ENCODE results near the gene CHM. TPM values are rescaled to one million over a fixed set of nuclear protein-coding genes. Genes with fewer than 3 reads are reported as not detected.
"Not testable (repeated sequence)": the region's sequence is repeated elsewhere in the genome, so short reads cannot be mapped to it uniquely, and the experiment has no call there.

The CHM gene
- total RNA-seq, 1 donor from 2014 or later = 33.8 TPM

GRCh38 chrX:85988353-85988752, 59.0 kb downstream of the CHM start:
- Mint-ChIP-seq H3K27me3 (ENCODE audit: low read depth) (no peaks in the 10 kb centered on the region), H3K36me3 (ENCODE audit: low read depth) (peaks cover 43% of the 10 kb centered on the region), H3K9me3 (peaks cover 16% of the 10 kb centered on the region), H3K4me1 (peaks cover 2% of the 10 kb centered on the region), H3K27ac (ENCODE audit: unreplicated experiment) (no peak overlapping the region), H3K4me3 (no peak overlapping the region)
- TF ChIP-seq, protein P1, sequence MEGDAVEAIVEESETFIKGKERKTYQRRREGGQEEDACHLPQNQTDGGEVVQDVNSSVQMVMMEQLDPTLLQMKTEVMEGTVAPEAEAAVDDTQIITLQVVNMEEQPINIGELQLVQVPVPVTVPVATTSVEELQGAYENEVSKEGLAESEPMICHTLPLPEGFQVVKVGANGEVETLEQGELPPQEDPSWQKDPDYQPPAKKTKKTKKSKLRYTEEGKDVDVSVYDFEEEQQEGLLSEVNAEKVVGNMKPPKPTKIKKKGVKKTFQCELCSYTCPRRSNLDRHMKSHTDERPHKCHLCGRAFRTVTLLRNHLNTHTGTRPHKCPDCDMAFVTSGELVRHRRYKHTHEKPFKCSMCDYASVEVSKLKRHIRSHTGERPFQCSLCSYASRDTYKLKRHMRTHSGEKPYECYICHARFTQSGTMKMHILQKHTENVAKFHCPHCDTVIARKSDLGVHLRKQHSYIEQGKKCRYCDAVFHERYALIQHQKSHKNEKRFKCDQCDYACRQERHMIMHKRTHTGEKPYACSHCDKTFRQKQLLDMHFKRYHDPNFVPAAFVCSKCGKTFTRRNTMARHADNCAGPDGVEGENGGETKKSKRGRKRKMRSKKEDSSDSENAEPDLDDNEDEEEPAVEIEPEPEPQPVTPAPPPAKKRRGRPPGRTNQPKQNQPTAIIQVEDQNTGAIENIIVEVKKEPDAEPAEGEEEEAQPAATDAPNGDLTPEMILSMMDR (conservative IDR thresholded peaks at IDR 0.05) = no peak
- no peak for DNase-seq (ENCODE audit: low read depth, low spot score)

- Mint-ChIP-seq H3K27me3 (ENCODE audit: low read depth) (no peaks in the 10 kb centered on the region), H3K4me3 (no peak overlapping the region), H3K27ac (ENCODE audit: unreplicated experiment) (no peak overlapping the region), H3K4me1 (no peaks in the 10 kb centered on the region), H3K9me3 (no peaks in the 10 kb centered on the region), H3K36me3 (ENCODE audit: low read depth) (peaks cover 11% of the 10 kb centered on the region)
- TF ChIP-seq, protein P1 (conservative IDR thresholded peaks at IDR 0.05) = no peak
- no peak for DNase-seq (ENCODE audit: low read depth, low spot score)
Observed at GRCh38 chrX:85980286-85980685, 67.1 kb downstream of the CHM start.

- Mint-ChIP-seq H3K4me1 (no peaks in the 10 kb centered on the region), H3K27ac (ENCODE audit: unreplicated experiment) (no peak overlapping the region), H3K9me3 (peaks cover 3% of the 10 kb centered on the region), H3K27me3 (ENCODE audit: low read depth) (no peaks in the 10 kb centered on the region), H3K36me3 (ENCODE audit: low read depth) (peaks cover 32% of the 10 kb centered on the region), H3K4me3 (no peak overlapping the region)
- TF ChIP-seq, protein P1 (conservative IDR thresholded peaks at IDR 0.05) = no peak
- DNase-seq (ENCODE audit: low read depth, low spot score) = no peak
Observed at GRCh38 chrX:85977218-85977617, 70.1 kb downstream of the CHM start.

GRCh38 chrX:85972351-85972750, 75.0 kb downstream of the CHM start:
- not testable (repeated sequence) for DNase-seq (ENCODE audit: low read depth, low spot score); H3K4me1 Mint-ChIP-seq; H3K9me3 Mint-ChIP-seq; H3K27me3 Mint-ChIP-seq (ENCODE audit: low read depth); H3K27ac Mint-ChIP-seq (ENCODE audit: unreplicated experiment); H3K4me3 Mint-ChIP-seq
- H3K36me3 Mint-ChIP-seq (ENCODE audit: low read depth) = peaks cover 42% of the 10 kb centered on the region

DNA sequence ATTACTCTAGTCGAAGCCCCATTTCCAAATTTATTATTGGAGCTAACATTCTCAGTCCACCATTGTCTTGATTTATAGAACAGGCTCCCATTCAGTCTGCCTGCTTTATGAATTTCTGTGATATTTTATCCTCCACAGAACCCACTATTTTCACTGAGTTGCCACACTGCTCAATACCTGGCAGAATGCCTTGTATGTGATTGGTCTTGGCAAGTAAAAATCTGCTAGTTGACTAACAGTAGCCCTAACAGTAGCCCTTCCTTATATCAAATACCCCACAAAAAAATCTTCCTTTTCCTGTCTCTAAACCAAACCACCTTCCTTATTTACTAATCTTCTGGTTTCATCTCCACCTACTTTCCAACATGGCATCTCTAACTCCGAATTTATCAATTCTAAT, 82.6 kb downstream of the CHM start:
- DNase-seq (ENCODE audit: low read depth, low spot score) = no peak
- Mint-ChIP-seq H3K4me1 (no peaks in the 10 kb centered on the region), H3K27me3 (ENCODE audit: low read depth) (no peaks in the 10 kb centered on the region), H3K27ac (ENCODE audit: unreplicated experiment) (no peak overlapping the region), H3K9me3 (no peaks in the 10 kb centered on the region), H3K4me3 (no peak overlapping the region), H3K36me3 (ENCODE audit: low read depth) (peaks cover 7% of the 10 kb centered on the region)
- TF ChIP-seq, protein P1 (conservative IDR thresholded peaks at IDR 0.05) = no peak

DNA sequence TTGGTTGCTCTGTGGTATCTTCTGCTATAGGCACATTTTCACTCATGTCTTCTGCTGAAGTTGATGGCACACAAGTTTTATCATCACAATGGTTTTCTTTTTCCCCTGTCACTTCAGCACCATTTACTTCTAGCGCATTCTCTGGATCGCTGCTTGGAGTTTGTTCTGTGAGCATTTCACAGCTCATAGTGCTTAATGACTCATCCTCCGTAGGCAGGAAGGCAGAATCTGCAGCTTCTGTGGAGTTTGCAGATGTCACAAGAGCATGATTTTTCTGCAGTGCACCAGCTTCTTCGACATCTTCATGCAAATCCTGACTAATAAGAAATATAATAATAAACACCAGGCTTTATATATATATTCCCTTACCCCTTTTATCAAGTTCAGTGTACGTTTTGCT, 83.6 kb downstream of the CHM start:
- H3K4me1 Mint-ChIP-seq = no peaks in the 10 kb centered on the region
- no peaks in the 10 kb centered on the region for H3K27me3 Mint-ChIP-seq (ENCODE audit: low read depth)
- H3K27ac Mint-ChIP-seq (ENCODE audit: unreplicated experiment) = no peak overlapping the region
- H3K4me3 Mint-ChIP-seq = no peak overlapping the region
- peaks cover 4% of the 10 kb centered on the region for H3K36me3 Mint-ChIP-seq (ENCODE audit: low read depth)
- no peaks in the 10 kb centered on the region for H3K9me3 Mint-ChIP-seq
- DNase-seq (ENCODE audit: low read depth, low spot score) = no peak
- TF ChIP-seq, protein P1 (conservative IDR thresholded peaks at IDR 0.05) = no peak
